HepG2 (cell line): Measurements from ENCODE around the gene BUD23. TPM values are rescaled to one million over a fixed set of nuclear protein-coding genes. Genes with fewer than 3 reads are reported as not detected.

Experiments used
- FOXP1 ChIP-seq, 2 experiments: fragments of 450-650 bp in 1 of 2; IDR thresholded peaks; 2 replicates each; pipeline ENCODE4 v1.6.1; 2017 to 2018; ENCODE audit warnings: antibody characterized with exemption in 1 of 2
- HNRNPL ChIP-seq: fragments of 200-400 bp; formaldehyde crosslinking; IDR thresholded peaks from 2 replicates; pipeline ENCODE4 v1.6.1; 2017; ENCODE audit warnings: mild to moderate bottlenecking, low read depth, low read length
- NCOA1 ChIP-seq: sonication (generic); formaldehyde crosslinking; IDR thresholded peaks from 2 replicates; pipeline ENCODE4 v1.9.0; 2021; ENCODE audit warnings: missing genetic modification reagents
- RBM22 ChIP-seq: fragments of 200-400 bp; formaldehyde crosslinking; optimal IDR thresholded peaks from 2 replicates; pipeline ENCODE3; 2017; ENCODE audit warnings: mild to moderate bottlenecking, low read length, moderate library complexity
- ZNF232 ChIP-seq: sonication (generic); formaldehyde crosslinking; IDR thresholded peaks from 2 replicates; pipeline ENCODE4 v1.4.0; 2020; ENCODE audit warnings: missing genetic modification reagents, borderline replicate concordance
- ZNF646 ChIP-seq: sonication (generic); formaldehyde crosslinking; IDR thresholded peaks from 2 replicates; pipeline ENCODE4 v1.9.0; 2021; ENCODE audit warnings: mild to moderate bottlenecking, missing genetic modification reagents
- ZNF761 ChIP-seq: sonication (generic); formaldehyde crosslinking; conservative IDR thresholded peaks from 2 replicates; pipeline ENCODE4 v1.4.0; 2020; ENCODE audit warnings: mild to moderate bottlenecking, missing genetic modification reagents
- polyA plus RNA-seq, 8 experiments: library from polyadenylated mRNA; depleted of rRNA in 3 of 8; stranded (reverse) in 7 of 8; unstranded in 1 of 8; fragments of >200 nt; fragmentation: Illumina TruSeq in 4 of 8; extraction: Trizol in 4 of 8; gene quantifications; 2 replicates each; pipeline versions ENCODE4 v1.2.1 to v1.2.3, GENCODE V29; 2011 to 2016; ENCODE audit warnings: low read depth in 4 of 8, missing spikeins in 1 of 8, mixed read lengths in 1 of 8; ENCODE audit not compliant: insufficient read depth in 1 of 8
- total RNA-seq, 5 experiments: library from RNA; depleted of rRNA; stranded (reverse); fragments of >200 nt; fragmentation: Illumina TruSeq; extraction: Trizol; gene quantifications; 2 replicates each; pipeline ENCODE4 v1.2.3, GENCODE V29; 2016; ENCODE audit warnings: low read depth in 1 of 5
- TF ChIP-seq, protein P1 (sequence below): sonication (generic); formaldehyde crosslinking; IDR thresholded peaks from 2 replicates; pipeline ENCODE4 v1.4.0; 2020; ENCODE audit warnings: missing genetic modification reagents, borderline replicate concordance
- TF ChIP-seq, protein P2 (sequence below): sonication (generic); formaldehyde crosslinking; IDR thresholded peaks from 2 replicates; pipeline ENCODE4 v1.4.0; 2020; ENCODE audit warnings: low read depth, missing genetic modification reagents
- TF ChIP-seq, protein P3 (sequence below): sonication (generic); formaldehyde crosslinking; conservative IDR thresholded peaks from 2 replicates; pipeline ENCODE4 v1.8.1; 2023; ENCODE audit warnings: missing genetic modification reagents
- TF ChIP-seq, protein P4 (sequence below): sonication (generic); formaldehyde crosslinking; IDR thresholded peaks from 2 replicates; pipeline ENCODE4 v1.8.1; 2023; ENCODE audit warnings: mild to moderate bottlenecking, missing genetic modification reagents

Gene BUD23
- total and polyA plus RNA-seq, 2 of the 13 experiments (the other 11 are each of a cell fraction or from before 2014, with no cell fraction given) = 47.5 to 54.5 TPM

DNA sequence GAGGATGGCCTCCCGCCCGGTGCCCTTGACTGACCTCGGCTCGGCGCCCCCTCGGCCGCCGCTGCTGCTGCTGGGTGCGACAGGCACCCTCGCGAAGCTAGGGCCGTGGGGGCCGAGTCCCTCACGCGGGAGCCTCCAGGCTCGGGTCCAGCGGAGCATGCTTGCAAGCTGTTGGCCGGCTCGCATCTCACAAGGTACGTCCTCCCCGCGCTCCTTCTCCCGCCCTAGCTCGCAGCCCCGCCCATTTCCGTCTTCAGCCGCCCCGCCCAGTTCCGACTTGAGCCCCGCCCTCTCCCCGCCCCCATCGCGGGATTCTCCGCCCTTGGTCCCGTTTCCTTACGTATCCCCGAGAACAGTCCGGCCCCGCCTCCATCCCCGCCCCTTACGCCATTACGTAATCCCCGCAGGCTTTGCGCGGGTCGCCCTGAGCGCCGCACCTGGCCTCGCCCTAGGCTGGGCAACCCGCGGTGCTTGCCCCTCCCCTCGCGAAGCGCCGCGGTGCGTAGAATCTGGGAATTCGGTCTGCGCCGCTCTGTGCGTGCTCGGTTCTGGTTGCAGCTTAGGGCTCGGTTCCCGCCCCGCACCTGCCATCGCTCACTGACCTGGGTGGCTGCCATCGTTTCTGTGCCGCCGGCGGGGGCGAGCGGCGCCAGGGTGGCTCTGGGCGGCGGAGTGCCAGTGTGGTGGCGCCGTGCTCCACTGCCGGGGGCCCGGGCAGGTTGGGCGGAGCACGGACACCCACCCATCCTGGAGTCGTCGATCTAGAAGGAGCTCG, 55.4 kb downstream of the BUD23 start, which contains the start of gene ABHD11 (continued):
- TF ChIP-seq, protein P1, sequence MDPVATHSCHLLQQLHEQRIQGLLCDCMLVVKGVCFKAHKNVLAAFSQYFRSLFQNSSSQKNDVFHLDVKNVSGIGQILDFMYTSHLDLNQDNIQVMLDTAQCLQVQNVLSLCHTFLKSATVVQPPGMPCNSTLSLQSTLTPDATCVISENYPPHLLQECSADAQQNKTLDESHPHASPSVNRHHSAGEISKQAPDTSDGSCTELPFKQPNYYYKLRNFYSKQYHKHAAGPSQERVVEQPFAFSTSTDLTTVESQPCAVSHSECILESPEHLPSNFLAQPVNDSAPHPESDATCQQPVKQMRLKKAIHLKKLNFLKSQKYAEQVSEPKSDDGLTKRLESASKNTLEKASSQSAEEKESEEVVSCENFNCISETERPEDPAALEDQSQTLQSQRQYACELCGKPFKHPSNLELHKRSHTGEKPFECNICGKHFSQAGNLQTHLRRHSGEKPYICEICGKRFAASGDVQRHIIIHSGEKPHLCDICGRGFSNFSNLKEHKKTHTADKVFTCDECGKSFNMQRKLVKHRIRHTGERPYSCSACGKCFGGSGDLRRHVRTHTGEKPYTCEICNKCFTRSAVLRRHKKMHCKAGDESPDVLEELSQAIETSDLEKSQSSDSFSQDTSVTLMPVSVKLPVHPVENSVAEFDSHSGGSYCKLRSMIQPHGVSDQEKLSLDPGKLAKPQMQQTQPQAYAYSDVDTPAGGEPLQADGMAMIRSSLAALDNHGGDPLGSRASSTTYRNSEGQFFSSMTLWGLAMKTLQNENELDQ (CRISPR knock-in tag) = no peak
- TF ChIP-seq HNRNPL = peak; percentile 92
- TF ChIP-seq, protein P2, sequence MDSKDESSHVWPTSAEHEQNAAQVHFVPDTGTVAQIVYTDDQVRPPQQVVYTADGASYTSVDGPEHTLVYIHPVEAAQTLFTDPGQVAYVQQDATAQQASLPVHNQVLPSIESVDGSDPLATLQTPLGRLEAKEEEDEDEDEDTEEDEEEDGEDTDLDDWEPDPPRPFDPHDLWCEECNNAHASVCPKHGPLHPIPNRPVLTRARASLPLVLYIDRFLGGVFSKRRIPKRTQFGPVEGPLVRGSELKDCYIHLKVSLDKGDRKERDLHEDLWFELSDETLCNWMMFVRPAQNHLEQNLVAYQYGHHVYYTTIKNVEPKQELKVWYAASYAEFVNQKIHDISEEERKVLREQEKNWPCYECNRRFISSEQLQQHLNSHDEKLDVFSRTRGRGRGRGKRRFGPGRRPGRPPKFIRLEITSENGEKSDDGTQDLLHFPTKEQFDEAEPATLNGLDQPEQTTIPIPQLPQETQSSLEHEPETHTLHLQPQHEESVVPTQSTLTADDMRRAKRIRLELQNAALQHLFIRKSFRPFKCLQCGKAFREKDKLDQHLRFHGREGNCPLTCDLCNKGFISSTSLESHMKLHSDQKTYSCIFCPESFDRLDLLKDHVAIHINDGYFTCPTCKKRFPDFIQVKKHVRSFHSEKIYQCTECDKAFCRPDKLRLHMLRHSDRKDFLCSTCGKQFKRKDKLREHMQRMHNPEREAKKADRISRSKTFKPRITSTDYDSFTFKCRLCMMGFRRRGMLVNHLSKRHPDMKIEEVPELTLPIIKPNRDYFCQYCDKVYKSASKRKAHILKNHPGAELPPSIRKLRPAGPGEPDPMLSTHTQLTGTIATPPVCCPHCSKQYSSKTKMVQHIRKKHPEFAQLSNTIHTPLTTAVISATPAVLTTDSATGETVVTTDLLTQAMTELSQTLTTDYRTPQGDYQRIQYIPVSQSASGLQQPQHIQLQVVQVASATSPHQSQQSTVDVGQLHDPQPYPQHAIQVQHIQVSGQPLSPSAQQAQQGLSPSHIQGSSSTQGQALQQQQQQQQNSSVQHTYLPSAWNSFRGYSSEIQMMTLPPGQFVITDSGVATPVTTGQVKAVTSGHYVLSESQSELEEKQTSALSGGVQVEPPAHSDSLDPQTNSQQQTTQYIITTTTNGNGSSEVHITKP = peak; percentile 61; the same call in 1 of the 2 replicates
- TF ChIP-seq ZNF232 (CRISPR knock-in tag) = peak; percentile 12; the same call in 1 of the 2 replicates
- no peak for TF ChIP-seq ZNF646
- no peak for TF ChIP-seq RBM22
- no peak for TF ChIP-seq NCOA1 (CRISPR knock-in tag)
- TF ChIP-seq, protein P3, sequence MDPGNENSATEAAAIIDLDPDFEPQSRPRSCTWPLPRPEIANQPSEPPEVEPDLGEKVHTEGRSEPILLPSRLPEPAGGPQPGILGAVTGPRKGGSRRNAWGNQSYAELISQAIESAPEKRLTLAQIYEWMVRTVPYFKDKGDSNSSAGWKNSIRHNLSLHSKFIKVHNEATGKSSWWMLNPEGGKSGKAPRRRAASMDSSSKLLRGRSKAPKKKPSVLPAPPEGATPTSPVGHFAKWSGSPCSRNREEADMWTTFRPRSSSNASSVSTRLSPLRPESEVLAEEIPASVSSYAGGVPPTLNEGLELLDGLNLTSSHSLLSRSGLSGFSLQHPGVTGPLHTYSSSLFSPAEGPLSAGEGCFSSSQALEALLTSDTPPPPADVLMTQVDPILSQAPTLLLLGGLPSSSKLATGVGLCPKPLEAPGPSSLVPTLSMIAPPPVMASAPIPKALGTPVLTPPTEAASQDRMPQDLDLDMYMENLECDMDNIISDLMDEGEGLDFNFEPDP (CRISPR knock-in tag) = 0 out of 2 replicates have a peak, but pooled peaks have one; percentile 4
- TF ChIP-seq FOXP1 (IDR thresholded peaks at IDR 0.05) = no peak
- TF ChIP-seq FOXP1 (CRISPR knock-in tag; IDR thresholded peaks at IDR 0.05) = no peak
- peak; percentile 78; the same call in 1 of the 2 replicates for TF ChIP-seq ZNF761
- TF ChIP-seq, protein P4, sequence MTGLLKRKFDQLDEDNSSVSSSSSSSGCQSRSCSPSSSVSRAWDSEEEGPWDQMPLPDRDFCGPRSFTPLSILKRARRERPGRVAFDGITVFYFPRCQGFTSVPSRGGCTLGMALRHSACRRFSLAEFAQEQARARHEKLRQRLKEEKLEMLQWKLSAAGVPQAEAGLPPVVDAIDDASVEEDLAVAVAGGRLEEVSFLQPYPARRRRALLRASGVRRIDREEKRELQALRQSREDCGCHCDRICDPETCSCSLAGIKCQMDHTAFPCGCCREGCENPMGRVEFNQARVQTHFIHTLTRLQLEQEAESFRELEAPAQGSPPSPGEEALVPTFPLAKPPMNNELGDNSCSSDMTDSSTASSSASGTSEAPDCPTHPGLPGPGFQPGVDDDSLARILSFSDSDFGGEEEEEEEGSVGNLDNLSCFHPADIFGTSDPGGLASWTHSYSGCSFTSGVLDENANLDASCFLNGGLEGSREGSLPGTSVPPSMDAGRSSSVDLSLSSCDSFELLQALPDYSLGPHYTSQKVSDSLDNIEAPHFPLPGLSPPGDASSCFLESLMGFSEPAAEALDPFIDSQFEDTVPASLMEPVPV = 0 out of 2 replicates have a peak, but pooled peaks have one; percentile 54
